Measurements from ENCODE around the gene BAIAP3. TPM values are rescaled to one million over a fixed set of nuclear protein-coding genes. Genes with fewer than 3 reads are reported as not detected.
A peak's percentile ranks its signal among the peaks of the same experiment; 100 is the strongest.

BAIAP3 gene
- total RNA-seq, 6 experiments from 2014 or later = 5.4 to 7.6 (median 5.8) TPM

DNA sequence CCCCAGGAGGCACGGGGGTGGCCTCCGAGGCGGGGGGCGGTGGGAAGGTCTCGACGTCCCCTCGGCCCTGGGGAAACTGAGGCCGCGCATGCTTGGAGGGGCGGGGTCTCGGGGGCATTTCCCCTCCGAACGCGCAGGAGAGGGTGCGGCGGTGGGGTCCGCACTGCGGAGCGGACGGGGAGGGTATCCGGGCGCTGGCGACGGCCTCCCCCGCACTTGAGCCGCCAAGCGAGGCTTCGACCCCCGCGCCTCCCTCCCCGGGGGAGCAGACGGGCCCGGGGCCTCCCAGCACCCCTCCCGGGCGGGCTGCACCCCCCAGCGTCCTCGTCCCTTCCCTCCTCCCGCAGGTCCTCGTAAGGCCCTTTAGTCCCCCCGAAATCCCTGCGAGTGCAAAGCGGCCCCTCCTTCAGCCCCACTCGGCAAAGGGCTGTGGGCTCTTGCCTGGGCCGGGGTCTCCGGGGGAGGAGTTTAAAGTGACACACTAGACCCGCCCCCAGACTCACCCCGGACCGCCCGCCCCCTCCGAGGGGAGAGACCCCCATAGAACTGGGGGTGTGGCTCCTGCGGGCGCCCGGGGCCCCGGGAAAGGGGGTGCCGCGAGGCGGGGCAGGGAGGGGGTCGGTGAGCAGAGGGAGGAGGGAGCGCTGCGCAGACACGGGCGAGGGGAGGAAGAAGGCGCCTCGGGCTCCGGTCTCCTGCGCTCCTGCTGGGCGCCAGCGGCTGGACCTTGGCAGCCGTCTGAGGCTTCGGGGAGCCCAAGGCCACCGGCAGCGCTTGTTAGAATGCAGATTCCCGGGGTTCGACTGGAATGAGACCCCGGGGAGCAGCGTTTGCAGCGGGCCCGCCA is 632 bp downstream of the BAIAP3 start:
- Histone ChIP-seq H3K27me3 (peaks cover 0 to 8% of the 10 kb centered on the region in 2 donors), H3K4me3 (peak overlapping the region; percentile 21 to 39 (median 22)), H3K9me3 (no peaks in the 10 kb centered on the region), H3K27ac (no peak overlapping the region), H3K4me1 (peaks cover 0 to 24% (median 9%) of the 10 kb centered on the region in 4 donors), H3K36me3 (no peaks in the 10 kb centered on the region)
- DNase-seq (no peak), ATAC-seq (no peak)
- intact Hi-C loops (cut with DNase I) = no loop called here
- no peak for TF ChIP-seq POLR2A (IDR thresholded peaks at IDR 0.05)
- TF ChIP-seq CTCF (IDR thresholded peaks at IDR 0.05) = no peak
- 0% methylated on average over 20 of the region's 78 CpGs for WGBS (ENCODE audit: insufficient coverage, low coverage, low lambda C conversion rate, missing lambda C conversion rate)

- no peak for DNase-seq
- H3K27ac ChIP-seq = no peak overlapping the region
- H3K36me3 ChIP-seq = no peaks in the 10 kb centered on the region
- H3K4me3 ChIP-seq = no peak overlapping the region
- no peak for TF ChIP-seq POLR2A (IDR thresholded peaks at IDR 0.05)
- TF ChIP-seq CTCF (IDR thresholded peaks at IDR 0.05) = no peak
- 24% methylated on average over 4 of the region's 9 CpGs for WGBS (ENCODE audit: insufficient coverage, low coverage, low lambda C conversion rate, missing lambda C conversion rate)
- peaks cover 0 to 8% of the 10 kb centered on the region in 2 donors for H3K27me3 ChIP-seq
- intact Hi-C loops (cut with DNase I) = no loop called here
- ATAC-seq = no peak
- no peaks in the 10 kb centered on the region for H3K9me3 ChIP-seq
- H3K4me1 ChIP-seq = peaks cover 0 to 24% (median 9%) of the 10 kb centered on the region in 4 donors
These were observed 1.3 kb downstream of the BAIAP3 start for GRCh38 chr16:1334739-1335138.

GRCh38 chr16:1335211-1335971 is 1.9 kb downstream of the BAIAP3 start:
- intact Hi-C loops (cut with DNase I) = no loop called here

DNA sequence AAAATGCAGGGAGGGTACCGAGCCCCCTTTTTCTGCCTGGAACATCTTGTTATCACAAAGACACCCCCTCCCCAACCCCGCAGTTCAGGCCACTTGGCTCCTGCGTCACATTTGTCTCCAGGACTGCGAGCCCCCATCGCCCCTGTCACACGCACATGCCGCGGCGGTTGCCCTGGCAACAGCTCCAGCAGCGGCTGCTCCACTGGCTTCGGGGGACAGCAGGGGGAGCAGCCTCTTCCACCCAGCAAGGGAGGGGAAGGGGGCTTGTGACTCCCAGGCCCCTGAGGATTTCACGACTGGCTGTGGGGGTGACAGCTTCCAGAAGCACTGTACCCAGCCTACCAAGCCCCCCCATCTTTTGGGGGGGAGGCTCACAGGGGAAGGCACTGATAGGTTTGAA is 2.6 kb downstream of the BAIAP3 start:
- DNase-seq = no peak
- no peak for ATAC-seq
- intact Hi-C loops (cut with DNase I) = no loop called here
- Histone ChIP-seq H3K27ac (no peak overlapping the region), H3K9me3 (no peaks in the 10 kb centered on the region), H3K36me3 (no peaks in the 10 kb centered on the region), H3K4me3 (no peak overlapping the region), H3K27me3 (peaks cover 0 to 8% of the 10 kb centered on the region in 2 donors), H3K4me1 (peaks cover 0 to 24% (median 9%) of the 10 kb centered on the region in 4 donors)
- no peak for TF ChIP-seq CTCF (IDR thresholded peaks at IDR 0.05)
- no peak for TF ChIP-seq POLR2A (IDR thresholded peaks at IDR 0.05)
- 8% methylated on average over 4 of the region's 12 CpGs for WGBS (ENCODE audit: insufficient coverage, low coverage, low lambda C conversion rate, missing lambda C conversion rate)

More at GRCh38 chr16:1335211-1335971, 1.9 kb downstream of the BAIAP3 start:
- ATAC-seq = no peak
- Histone ChIP-seq H3K9me3 (no peaks in the 10 kb centered on the region), H3K27me3 (peaks cover 0 to 8% of the 10 kb centered on the region in 2 donors), H3K4me3 (no peak overlapping the region), H3K4me1 (peaks cover 0 to 24% (median 9%) of the 10 kb centered on the region in 4 donors), H3K27ac (no peak overlapping the region), H3K36me3 (no peaks in the 10 kb centered on the region)
- 40% methylated on average over 5 of the region's 16 CpGs for WGBS (ENCODE audit: insufficient coverage, low coverage, low lambda C conversion rate, missing lambda C conversion rate)
- no peak for DNase-seq
- no peak for TF ChIP-seq CTCF (IDR thresholded peaks at IDR 0.05)
- no peak for TF ChIP-seq POLR2A (IDR thresholded peaks at IDR 0.05)

Data from right lobe of liver (tissue), 6 donors.